C4-2B (cell line): Measurements from ENCODE around the gene DPP6.

Experiments
- ZFX ChIP-seq: fragments of 450-650 bp; IDR thresholded peaks from 2 replicates; pipeline ENCODE4 v1.6.1; 2017
- TF ChIP-seq, protein P1 (sequence below): fragments of 450-650 bp; conservative IDR thresholded peaks from 2 replicates; pipeline ENCODE4 v1.5.1; 2017; ENCODE audit warnings: mild to moderate bottlenecking

DNA sequence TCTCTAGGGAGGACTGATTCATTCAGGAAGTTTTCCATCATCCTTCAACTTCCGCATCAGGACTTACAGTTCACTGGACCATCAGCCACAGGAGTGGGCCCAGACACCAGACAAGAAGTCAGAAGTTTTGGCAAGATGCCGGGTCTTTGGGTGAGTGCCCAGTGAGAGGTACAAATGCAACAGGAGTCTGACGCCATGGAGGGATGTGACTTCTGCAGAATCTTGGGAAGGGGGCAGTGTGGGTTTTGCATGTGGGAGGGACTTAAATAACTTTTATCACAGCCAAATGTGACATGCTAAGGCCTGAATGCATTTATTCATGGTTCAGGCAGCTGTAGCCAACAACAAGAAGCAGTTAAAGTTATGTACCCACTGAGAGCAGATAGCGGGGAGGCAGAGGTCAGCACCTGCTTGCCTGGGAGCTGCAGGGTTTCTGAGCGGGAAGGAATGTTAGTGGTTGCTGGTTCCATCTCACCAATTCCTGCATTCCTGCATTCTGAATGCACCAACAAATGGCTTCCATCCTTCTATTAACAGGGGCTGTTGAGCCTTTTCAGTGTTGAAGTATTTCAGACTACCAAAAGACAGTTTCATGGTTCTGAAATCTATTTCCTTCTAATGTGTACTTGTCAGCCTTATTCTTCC is 575.6 kb downstream of the DPP6 start:
- TF ChIP-seq, protein P1, sequence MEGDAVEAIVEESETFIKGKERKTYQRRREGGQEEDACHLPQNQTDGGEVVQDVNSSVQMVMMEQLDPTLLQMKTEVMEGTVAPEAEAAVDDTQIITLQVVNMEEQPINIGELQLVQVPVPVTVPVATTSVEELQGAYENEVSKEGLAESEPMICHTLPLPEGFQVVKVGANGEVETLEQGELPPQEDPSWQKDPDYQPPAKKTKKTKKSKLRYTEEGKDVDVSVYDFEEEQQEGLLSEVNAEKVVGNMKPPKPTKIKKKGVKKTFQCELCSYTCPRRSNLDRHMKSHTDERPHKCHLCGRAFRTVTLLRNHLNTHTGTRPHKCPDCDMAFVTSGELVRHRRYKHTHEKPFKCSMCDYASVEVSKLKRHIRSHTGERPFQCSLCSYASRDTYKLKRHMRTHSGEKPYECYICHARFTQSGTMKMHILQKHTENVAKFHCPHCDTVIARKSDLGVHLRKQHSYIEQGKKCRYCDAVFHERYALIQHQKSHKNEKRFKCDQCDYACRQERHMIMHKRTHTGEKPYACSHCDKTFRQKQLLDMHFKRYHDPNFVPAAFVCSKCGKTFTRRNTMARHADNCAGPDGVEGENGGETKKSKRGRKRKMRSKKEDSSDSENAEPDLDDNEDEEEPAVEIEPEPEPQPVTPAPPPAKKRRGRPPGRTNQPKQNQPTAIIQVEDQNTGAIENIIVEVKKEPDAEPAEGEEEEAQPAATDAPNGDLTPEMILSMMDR = no peak
- TF ChIP-seq ZFX = no peak
